ENCODE results near the gene NUP210L. TPM values are rescaled to one million over a fixed set of nuclear protein-coding genes. Genes with fewer than 3 reads are reported as not detected.

The NUP210L gene
- total and polyA plus RNA-seq, 2 donors (not counting 3 experiments of a cell fraction or from before 2014, with no cell fraction given): 0.01 to 0.07 TPM

DNA sequence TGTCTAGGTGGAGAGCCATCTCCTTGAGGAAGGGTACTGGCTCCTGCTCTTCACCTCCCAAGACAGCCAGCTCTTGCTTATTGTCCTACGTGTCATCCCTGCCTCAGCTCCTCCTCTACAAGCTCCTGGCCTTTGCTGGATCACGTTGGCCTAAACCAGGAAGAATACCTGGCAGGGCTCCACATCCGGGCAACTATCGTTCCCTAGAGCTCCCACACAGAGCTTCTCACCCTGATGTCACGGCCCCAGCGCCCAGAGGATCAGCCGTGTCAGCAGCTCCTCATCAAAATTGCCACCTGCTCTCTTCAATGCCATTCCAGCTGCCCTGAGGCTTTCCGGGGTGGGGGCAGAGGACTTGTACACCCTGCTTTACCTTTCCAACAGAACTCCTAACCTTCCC is 38.9 kb upstream of the NUP210L start:
- FAIRE-seq (no peak), DNase-seq (ENCODE audit: low read depth, low spot score) (no peak)
- Histone ChIP-seq H3K9ac (replicated peaks; ENCODE audit: extremely low read depth, insufficient read depth, low read length) (no peak overlapping the region), H3K27me3 (ENCODE audit: control insufficient read depth in 2 of 2, insufficient read depth in 2 of 2, low read length in 2 of 2) (peaks cover 10 to 14% of the 10 kb centered on the region in 2 experiments), H3K9me3 (replicated peaks; ENCODE audit: control insufficient read depth, insufficient read depth, low read length) (no peaks in the 10 kb centered on the region), H3K4me3 (replicated peaks in 1 of 3; ENCODE audit: insufficient read depth in 1 of 3, low read depth in 1 of 3, low read length in 3 of 3) (no peak overlapping the region), H3K79me2 (ENCODE audit: control insufficient read depth, insufficient read depth, low read length) (no peaks in the 10 kb centered on the region), H3K9me1 (replicated peaks; ENCODE audit: control insufficient read depth, extremely low read depth, insufficient read depth, low read length) (no peaks in the 10 kb centered on the region), H3K36me3 (ENCODE audit: control insufficient read depth in 2 of 2, extremely low read depth in 1 of 2, insufficient read depth in 2 of 2, low read length in 2 of 2) (no peaks in the 10 kb centered on the region), H3K4me1 (ENCODE audit: control insufficient read depth, extremely low read depth, insufficient read depth, low read length) (peaks cover 23% of the 10 kb centered on the region), H4K20me1 (replicated peaks; ENCODE audit: control insufficient read depth, extremely low read depth, insufficient read depth, low read length) (no peaks in the 10 kb centered on the region), H2AFZ (ENCODE audit: low read depth, low read length) (no peak overlapping the region), H3K4me2 (ENCODE audit: insufficient read depth, low read length) (no peak overlapping the region), H3K27ac (ENCODE audit: insufficient read depth, low read depth, low read length) (no peak overlapping the region)
- POLR2A ChIA-PET: interaction anchor here (0.9 kb wide), 1 partner anchor 11 kb away, joined by 3 read pairs; no protein-coding TSS in a partner anchor
- CTCF ChIA-PET: interaction anchor here (2.8 kb wide), 1 partner anchor 142 kb away, joined by 15 read pairs; no protein-coding TSS in a partner anchor
- no TSS peak for BruUV-seq (replicated peaks)
- TF ChIP-seq MYC (IDR thresholded peaks at IDR 0.05; ENCODE audit: low read depth, low read length) (no peak), JUN (IDR thresholded peaks at IDR 0.05; ENCODE audit: borderline replicate concordance, insufficient read depth, insufficient read length, low read depth) (no peak), POLR2AphosphoS5 (IDR thresholded peaks at IDR 0.05; ENCODE audit: insufficient read depth, low read depth, low read length) (no peak), EZH2 (IDR thresholded peaks at IDR 0.05; ENCODE audit: borderline replicate concordance, low read depth, low read length, severe bottlenecking) (no peak), MAX (IDR thresholded peaks at IDR 0.05; ENCODE audit: insufficient read depth, insufficient read length) (no peak), POLR2A (IDR thresholded peaks at IDR 0.05; ENCODE audit: low read depth, low read length) (no peak), GATA2 (IDR thresholded peaks at IDR 0.05; ENCODE audit: insufficient read depth, insufficient read length, low read depth, low read length) (no peak), FOS (IDR thresholded peaks at IDR 0.05; ENCODE audit: borderline replicate concordance, insufficient read depth, low read length) (no peak)
- TF ChIP-seq, protein P1, sequence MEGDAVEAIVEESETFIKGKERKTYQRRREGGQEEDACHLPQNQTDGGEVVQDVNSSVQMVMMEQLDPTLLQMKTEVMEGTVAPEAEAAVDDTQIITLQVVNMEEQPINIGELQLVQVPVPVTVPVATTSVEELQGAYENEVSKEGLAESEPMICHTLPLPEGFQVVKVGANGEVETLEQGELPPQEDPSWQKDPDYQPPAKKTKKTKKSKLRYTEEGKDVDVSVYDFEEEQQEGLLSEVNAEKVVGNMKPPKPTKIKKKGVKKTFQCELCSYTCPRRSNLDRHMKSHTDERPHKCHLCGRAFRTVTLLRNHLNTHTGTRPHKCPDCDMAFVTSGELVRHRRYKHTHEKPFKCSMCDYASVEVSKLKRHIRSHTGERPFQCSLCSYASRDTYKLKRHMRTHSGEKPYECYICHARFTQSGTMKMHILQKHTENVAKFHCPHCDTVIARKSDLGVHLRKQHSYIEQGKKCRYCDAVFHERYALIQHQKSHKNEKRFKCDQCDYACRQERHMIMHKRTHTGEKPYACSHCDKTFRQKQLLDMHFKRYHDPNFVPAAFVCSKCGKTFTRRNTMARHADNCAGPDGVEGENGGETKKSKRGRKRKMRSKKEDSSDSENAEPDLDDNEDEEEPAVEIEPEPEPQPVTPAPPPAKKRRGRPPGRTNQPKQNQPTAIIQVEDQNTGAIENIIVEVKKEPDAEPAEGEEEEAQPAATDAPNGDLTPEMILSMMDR (IDR thresholded peaks at IDR 0.05; ENCODE audit: extremely low read depth in 1 of 2, insufficient read depth in 1 of 2, low read depth in 1 of 2, low read length in 2 of 2): no peak
- dilution Hi-C loops (cut with MboI; ENCODE audit: extremely low pct_ligation_motif_present, low sequenced_read_pairs) (no loop called here), intact Hi-C loops (cut with micrococcal nuclease) (loop anchor here (10.0 kb wide), 1 partner anchor 281 kb away; no protein-coding TSS in a partner anchor)

All from endothelial cell of umbilical vein (primary cell).